Stimulated activated CD8-positive, alpha-beta memory T cell treated with anti-CD3 and anti-CD28 coated beads, Interleukin-12 subunit alpha, Interleukin-12 subunit beta, amount 100 ng/mL, for 4 hours (primary cell): ENCODE measurements around the gene TRAF3IP1.
"Not testable (repeated sequence)": the region's sequence is repeated elsewhere in the genome, so short reads cannot be mapped to it uniquely, and the experiment has no call there.

Experiments
- DNase-seq: peaks from one replicate; pipeline ENCODE4 v3.0.0-alpha.2; 2020; ENCODE audit warnings: low read depth

The TRAF3IP1 gene

DNA sequence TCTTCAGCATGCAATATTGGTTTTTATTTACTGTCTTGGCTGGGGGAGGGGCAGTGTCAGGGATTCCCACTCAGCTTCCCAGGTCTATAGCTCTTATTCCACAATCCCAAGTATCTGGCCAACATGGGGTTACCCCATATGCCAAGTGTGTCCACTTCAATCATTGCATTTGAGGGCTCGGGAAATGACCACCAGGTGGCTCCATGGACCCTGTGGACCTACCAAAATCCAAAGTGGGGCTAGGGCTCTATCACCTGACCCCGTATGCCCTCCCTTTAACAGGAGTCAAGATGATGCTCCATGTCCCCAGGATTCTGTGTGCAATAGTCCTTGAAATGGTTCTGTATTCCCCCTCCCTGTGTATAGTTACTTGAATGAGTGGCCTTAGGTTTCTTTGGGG lies 12.1 kb upstream of the TRAF3IP1 start:
- DNase-seq: no peak

DNA sequence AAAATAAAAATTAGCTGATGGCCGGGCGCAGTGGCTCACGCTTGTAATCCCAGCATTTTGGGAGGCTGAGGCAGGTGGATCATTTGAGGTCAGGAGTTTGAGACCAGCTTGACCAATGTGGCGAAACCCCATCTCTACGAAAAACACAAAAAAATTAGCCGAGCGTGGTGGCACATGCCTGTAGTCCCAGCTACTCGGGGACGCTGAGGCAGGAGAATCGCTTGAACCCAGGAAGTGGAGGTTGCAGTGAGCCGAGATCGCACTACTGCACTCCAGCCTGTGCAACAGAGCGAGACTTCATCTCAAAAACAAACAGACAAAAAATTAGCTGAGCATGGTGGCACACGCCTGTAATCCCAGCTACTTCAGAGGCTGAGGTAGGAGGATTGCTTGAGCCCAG lies 9.6 kb upstream of the TRAF3IP1 start:
- not testable (repeated sequence) for DNase-seq

DNA sequence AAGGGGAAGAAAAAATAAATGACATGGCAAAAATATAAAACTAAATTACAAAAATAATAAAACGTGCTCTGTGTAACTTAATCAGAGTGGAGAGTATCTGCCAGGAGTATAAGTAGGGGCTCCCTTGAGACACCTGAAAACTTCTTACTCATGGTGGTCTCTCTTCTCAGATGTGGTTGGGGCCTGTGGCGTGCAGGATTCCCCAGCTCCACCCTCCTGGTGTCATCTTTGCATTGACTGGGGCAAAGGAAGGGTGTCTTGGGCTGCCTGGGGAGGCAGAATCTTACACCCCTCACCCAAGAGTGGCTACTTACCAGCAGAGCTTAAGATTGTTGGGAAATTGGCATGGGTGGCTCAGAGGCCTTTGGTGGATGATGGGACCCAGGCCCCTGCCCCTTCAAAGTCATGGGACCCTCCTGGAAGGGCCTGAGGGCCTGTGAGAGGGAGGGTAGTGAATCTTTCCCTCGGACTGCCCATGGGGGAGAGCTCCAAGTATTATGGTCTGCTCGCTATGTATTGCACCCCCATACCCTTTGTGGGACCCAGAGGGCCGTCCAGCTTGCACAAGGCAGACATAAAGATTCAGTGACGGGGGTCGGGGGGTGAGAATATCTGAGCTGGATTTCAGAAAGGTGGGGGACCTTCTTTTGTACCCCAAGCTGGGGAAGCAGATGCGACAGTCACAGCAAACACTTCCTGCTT lies 6.9 kb upstream of the TRAF3IP1 start:
- no peak for DNase-seq

DNA sequence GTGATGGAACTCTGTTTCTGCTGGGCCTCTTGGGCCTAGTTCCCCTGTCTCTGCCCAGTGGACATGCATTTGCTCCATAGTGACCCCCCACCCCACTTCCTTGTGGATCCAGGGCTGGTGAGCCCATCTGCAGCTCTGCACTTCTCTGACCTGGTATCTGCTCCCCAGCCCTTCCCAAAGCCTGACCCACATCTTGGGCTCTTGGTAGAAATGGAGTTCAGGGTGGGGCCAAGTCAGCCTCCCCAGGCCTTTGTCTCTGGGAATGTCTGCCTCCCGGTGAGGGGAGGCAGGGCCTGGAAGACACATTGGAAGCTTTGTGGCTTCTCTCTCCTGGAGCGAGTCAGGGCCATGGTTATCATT lies 6.3 kb upstream of the TRAF3IP1 start:
- DNase-seq: no peak

DNA sequence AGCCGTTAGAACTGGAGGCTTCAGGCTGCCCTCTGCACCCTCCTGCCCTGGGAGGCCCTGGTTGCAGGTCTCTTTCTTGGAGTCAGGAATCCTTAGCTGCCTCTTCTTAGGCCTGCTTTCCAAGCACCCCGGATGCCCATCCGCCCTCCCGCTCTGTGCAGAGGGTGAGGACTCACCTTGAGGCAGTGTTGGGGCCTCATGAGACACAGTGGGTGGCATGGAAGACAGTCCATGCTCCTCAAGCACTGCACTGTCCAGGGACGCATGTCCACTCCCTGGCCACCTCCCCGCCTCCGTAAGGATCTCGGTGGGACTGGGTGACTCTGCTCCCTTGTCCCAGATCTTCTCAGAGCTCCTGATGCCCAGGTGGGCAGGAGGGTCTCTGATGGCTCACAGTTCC lies 5.7 kb upstream of the TRAF3IP1 start:
- no peak for DNase-seq

DNA sequence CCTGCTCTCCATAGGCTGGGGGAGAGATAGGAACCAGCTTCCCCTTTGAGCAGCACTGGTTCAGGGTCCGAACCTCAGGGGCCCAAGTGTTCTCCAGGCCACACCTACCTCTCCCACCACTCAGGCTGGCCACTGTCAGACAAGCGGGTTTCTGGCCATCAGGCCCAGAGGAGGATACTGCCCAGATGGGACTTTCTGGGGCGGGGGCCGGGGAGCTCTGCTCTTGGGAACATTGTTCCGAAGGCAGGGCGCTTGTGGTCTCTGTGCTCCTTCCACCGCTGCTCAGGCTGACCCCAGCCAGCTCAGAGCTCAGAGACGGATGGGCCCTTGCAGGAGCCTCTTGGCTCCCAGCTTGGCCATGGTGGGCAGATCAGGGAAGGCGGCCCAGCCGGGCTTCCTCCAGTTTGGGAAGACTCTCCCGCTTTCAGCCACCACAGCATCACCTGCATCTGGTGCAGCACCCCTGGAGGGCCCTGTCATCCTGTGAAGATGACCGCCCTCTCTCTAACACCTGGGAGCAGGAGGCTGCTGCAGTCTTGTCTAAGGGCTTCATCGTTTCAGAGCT lies 5.2 kb upstream of the TRAF3IP1 start:
- DNase-seq: no peak

DNA sequence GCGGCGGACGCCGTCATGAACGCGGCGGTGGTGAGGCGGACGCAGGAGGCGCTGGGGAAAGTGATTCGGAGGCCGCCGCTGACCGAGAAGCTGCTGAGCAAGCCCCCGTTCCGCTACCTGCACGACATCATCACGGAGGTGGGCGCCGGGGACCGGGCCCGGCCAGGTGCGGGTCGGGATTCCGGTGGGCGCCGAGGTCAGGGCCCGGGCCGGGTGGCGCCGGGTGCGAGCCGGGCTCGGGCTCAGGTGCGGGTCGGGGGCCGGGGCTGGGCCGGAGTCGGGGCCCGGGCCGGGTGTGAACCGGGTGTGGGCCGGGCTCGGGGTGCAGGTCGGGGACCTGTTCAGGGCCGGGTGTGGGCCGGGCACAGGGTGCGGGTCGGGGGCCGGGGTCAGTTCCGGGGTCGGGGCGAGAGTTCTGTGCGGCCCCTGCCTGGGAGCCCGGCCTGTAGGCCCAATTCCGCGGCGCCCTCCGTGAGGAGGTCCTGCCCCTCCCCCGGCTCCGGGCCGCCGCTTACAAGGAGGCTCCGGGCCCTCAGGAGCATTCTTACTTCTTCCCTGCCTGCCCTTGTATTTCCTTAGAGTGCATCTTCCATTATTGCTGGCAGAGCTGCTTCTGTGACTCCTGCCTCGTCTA lies 447 bp downstream of the TRAF3IP1 start:
- DNase-seq: no peak

DNA sequence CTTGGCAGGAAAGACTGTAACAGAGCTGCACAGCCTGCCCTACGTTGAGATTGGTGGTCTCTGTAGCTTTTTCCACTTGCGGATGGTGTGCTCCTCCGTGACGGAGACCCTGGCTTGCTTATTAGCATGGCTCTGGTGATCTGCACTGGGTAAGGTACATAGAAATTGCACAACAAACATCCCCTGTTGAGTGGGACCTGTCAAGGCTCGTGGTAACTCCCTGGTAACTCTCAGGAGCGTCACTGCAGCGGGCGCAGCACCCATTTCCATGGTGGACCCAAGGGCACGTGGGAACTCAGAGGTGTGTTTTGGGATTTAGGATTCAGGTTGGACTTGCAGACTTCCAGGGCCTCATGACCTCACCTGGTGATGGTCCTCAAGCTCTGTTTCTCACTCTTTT lies 1.1 kb downstream of the TRAF3IP1 start:
- no peak for DNase-seq

DNA sequence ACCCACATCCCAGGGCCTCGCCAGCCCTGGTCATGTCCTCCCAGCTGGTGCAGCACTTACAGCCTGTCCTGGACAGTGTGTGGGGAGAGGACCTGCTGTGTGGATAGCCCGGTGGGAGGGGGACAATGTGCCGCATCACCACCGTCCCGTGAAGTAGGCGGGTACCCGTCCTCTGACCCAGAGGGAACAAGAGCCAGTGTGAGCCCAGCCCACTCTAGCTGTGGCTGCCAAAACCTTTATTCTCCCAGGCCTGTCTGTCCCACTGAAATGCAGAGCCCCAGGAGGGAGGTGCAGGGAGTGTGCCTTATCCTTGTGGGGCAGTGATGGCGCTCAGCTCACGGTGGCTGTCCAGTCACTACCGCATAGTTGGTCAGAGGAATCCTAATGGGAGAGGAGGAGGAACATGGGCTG lies 1.7 kb downstream of the TRAF3IP1 start:
- DNase-seq: no peak

DNA sequence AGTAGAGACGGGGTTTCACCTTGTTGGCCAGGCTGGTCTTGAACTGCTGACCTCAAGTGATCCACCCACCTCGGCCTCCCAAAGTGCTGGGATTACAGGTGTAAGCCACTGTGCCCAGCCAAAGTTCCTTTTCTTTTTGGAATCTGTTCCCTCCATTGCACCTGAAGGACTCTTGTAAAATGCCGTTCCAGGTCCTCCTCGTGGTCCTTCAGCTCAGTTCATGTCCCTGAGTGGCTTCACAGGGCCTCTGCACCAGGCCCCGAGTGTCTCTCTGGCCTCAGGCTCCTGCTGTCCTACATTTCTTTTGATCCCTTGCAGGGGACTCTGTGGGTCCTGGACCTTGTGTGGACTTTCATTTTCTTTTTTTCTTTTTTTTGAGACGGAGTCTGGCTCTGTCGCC lies 3.9 kb downstream of the TRAF3IP1 start:
- DNase-seq: not testable (repeated sequence)

DNA sequence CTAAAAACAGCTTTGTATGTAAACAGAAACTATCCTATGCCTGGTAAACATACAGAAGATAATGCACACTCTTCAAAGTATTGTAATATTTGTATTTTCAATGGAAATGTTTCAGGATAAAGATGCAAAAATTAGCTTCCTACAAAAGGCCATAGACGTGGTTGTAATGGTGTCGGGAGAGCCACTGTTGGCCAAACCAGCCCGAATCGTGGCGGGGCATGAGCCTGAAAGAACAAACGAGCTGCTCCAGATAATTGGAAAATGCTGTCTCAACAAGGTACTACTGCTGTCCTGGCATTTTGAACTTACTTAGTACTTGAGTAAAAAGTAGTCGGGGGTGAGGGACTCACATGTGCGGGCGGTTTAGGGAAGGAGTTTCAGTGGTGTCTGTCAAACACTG lies 5.4 kb downstream of the TRAF3IP1 start:
- DNase-seq: no peak

DNA sequence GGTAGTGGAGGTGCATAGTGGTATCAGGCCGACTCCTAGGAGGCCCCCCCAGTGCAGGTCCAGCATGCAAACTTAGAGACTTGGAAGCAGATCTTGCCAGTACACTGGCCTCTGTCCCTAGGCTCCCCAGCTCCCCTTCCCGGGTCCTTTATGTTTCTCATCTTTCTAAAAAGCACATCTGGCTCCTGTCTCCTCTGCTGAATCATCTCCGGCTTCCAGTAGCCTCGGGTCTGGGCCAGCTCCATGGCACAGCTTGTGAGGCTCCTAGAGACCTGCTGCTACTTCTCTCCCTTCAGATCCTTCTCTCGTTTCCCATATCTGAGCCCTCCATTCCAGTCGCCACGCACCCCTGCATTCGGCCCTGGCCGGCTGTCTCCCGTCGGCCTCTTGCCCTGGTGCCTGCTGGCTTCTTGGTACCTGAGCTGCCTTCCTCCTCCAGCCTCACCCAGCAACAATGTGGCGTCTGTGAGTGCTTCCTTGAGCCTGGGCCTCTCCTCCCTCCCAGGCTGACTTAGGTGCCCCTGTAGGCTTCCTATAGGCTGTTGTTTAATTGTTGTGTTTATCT lies 6.6 kb downstream of the TRAF3IP1 start:
- DNase-seq: no peak

DNA sequence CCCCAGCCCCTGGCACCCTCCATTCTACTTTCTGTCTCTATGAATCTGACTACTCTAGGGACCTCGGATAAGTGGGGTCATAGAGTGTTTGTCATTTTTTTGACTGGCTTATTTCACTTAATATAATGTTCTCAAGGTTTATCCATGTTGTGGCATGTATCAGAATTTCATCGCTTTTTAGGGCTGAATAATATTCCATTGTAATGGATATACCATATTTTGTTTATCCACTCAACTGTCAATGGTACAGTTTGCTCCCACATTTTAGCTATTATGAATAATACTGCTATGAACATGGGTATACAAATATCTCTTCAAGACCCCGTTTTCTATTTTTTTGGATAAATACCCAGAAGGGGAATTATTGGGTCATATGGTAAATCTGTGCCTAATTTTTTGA lies 7.4 kb downstream of the TRAF3IP1 start:
- DNase-seq: no peak

DNA sequence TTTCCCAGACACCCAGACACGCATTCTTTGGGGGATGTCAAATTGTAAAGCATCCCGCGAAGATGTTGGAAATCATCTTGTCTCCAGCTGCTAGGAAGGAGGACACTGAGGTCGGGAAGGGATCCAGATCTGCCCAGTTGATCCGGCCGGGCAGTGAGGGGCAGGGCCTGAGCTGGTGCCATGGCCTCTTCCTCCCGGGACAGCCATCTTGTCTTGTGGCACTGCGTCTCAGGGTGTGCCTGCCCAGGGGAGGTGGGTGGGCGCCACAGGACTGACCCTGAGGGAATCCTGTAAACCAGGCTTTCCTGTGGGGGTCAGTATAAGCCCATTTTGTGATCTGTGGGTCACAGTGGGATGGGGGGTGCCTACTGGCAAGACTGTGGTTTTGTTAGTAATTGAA lies 10.1 kb downstream of the TRAF3IP1 start:
- DNase-seq: no peak

DNA sequence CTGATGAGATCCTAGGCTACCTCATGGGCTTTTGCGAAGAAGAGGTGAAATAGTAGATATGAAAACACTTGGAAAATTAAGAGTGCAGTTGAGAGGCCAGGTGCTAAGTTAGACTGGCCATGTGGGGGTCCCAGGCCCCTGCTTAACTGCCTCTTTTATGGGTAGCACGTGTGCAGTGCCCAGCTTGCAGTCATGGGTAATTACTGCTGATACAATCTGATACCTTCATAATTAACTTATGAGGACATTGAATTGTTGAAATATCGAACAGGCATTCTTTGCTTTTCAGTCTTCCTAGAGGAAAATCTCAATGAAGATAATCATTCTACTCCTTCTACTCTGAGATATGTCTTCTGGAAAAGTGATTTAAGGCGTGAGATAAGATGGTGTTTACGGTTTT lies 11.6 kb downstream of the TRAF3IP1 start:
- no peak for DNase-seq

DNA sequence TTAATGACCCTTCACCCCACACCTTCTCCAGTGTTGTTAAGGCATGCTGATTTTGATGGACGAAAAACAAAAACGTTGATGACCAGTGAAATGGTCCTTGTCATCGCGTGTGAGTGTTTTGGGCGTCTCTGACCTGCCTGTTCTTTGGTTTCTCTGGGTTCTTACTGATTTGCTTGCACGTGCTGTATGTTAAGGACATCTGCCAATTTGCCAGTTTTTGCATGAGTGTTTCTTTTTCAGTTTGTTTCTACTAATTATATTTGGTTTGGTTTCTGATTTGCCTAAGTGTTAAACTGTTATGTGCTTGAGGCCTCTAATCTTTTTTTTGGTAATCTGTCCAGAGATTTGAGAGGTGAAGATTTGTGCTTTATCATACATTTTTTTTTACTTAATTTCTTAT lies 14.6 kb downstream of the TRAF3IP1 start:
- DNase-seq: no peak

DNA sequence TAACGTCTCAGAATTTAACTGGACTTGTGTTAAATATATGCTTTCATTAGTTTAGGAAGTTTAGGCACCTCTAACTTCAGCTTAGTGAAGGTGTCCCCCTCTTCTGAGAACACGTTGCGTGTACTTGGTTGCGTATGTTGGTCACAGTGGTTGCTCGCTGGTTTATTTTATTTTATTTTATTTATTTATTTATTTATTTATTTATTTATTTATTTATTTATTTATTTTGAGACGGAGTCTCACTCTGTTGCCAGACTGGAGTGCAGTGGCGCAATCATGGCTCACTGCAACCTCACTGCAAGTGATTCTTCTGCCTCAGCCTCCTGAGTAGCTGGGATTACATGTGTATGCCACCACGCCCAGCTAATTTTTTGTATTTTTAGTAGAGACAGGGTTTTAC lies 15.3 kb downstream of the TRAF3IP1 start:
- not testable (repeated sequence) for DNase-seq

DNA sequence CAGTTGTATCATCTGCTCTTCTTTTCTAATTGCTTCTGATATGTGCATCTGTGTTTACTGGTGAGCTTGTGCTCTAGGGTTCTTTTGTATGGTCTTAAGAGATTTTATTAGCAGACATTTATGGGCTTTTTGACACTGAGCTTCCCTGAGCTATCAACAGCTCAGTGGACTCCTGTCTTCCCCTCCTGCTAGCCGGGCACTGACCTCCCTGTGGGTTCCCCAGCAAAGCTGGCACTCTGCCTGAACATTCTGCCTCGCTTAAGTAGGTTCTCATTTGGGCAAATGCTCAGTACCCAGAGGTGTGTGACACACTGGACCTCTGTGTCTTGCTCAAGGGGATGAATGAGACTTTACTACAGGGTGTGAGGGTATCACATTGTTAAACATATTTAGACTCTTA lies 15.8 kb downstream of the TRAF3IP1 start:
- DNase-seq: no peak

DNA sequence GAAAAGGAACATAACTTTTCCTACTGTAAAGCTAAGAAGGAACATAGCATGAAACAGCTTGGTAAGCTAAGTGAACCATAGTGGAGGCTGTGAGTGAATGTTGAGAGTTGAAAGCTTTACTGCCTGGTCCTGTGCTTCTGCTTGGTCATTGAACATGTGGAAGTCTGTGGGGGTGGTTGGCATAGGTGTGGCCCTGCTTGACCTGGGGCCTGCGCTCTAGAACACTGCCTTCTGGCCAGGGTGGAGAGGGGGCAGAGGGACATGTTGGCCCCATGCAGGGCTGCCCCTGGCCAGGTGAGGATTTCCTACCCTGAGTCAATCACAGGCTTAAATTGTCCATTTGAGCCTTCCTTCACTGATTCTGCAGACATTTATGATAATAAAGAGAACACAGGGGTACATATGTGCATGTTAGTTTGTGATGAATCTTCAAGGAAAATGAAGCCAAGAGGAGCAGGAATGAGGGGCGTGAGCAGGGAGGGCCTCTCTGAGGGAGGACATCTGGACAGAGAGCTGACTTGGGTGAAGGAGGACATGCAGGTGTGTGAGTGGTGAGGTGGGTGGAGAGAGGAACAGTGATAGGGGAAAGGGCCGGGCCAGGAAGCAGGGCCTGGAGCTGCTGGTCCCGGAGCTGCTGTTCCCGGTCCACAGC lies 16.6 kb downstream of the TRAF3IP1 start:
- no peak for DNase-seq

DNA sequence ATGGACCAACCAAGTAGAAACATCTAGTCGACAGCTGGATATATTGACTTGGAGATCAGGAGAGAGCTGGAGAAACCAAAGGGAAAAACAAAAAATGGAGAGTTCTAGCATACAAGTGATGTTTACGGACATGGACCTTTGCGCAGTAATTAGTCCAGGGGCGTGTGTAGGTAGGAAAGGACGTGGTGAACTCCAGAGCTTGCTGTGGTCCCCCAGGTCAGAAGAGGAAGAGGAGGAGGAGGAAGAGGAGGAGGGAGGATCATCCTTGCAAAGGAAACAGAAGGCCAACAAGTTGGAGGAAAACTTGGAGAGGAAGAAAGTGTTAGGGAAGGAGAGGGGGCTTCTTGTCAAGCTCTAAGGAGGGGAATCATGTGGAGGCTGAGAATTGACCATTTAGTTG lies 17.5 kb downstream of the TRAF3IP1 start:
- DNase-seq: no peak

DNA sequence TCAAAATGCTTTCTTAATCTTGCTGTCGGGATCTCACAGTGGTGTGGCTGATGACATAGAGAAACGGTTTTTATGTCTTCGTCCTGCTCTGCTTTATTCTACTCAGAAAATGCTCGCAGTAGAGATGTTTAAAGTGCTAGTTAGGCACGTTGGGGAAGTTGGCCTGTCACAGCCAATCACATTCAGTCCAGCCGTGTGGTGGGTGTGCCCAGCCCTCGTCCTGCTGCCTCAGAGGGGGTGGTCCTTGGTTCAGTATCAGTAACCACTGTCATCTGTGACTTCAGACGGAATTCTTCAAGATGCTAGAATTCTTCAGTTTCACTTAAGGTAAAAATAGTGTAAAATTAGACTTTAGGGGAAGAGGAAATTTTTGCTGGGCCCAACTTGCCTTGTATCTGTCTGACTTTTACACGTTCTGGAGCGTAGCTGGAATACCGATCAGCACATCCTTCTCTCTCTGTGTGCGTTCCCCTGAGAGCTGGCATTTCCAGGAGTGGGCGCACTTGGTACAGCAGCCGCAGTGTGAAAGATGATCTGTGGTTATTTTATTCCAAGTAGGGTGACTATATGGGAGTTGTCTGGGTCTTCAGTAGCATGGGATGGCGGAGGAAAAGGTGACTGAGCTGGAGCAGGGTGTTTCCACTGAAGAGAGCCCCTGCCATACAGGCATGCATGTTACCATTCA lies 18.5 kb downstream of the TRAF3IP1 start:
- no peak for DNase-seq

DNA sequence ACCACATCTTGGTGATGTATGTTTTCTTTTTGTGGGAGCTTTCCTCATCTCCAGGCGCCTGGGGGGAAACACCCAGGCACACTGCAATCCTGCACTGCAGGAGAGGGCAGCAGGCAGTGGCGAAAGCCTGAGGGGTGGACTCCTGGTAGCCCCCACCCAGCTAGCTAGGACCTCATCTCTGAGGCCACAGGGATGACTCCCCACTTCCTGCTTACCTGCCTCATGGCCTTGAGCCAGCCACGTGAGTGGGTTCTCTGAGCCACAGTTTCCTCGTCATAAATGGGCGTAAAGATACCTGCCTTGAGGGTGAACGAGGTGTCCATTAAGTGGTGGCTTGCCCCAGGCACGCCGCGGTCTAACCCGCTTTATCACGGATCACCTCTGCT lies 19.1 kb downstream of the TRAF3IP1 start:
- no peak for DNase-seq
